OCI-LY3 (cell line): ENCODE data around the gene TMEM100.

ENCODE experiments used
- CTCF ChIP-seq: fragments of 200-600, 300-600 bp; sonication (generic); IDR thresholded peaks from 2 replicates; pipeline ENCODE4 v1.5.1; 2014; ENCODE audit warnings: antibody characterized with exemption, low read length, low read depth
- EZH2phosphoT487 ChIP-seq: fragments of 200-600 bp; shearing (Covaris generic); IDR thresholded peaks from 2 replicates; pipeline ENCODE4 v1.6.1; 2018; ENCODE audit warnings: antibody characterized with exemption, mixed run types, low read depth

- no peak for TF ChIP-seq CTCF
- no peak for TF ChIP-seq EZH2phosphoT487
These were observed 34.0 kb upstream of the TMEM100 start for GRCh38 chr17:55756689-55757088.
